Measurements from ENCODE around the gene UPK2. TPM values are rescaled to one million over a fixed set of nuclear protein-coding genes. Genes with fewer than 3 reads are reported as not detected.
"Not testable (repeated sequence)": the region's sequence is repeated elsewhere in the genome, so short reads cannot be mapped to it uniquely, and the experiment has no call there.

UPK2 gene
- polyA plus RNA-seq, 3 donors, result 0.14 to 0.16 TPM; not detected in 1

GRCh38 chr11:118929501-118930093 lies 26.5 kb upstream of the UPK2 start:
- no peak overlapping the region for H3K27ac ChIP-seq (ENCODE audit: low read depth, low read length)
- 0% methylated on average over 17 to 24 of the region's 26 CpGs for WGBS, 3 donors

GRCh38 chr11:118930094-118930712 lies 25.9 kb upstream of the UPK2 start:
- 1 to 2% (median 1%) methylated on average over 20 of the region's 20 CpGs for WGBS, 3 donors
- H3K27ac ChIP-seq (ENCODE audit: low read depth, low read length), result no peak overlapping the region

- no peak overlapping the region for H3K27ac ChIP-seq (ENCODE audit: low read depth, low read length)
Observed at GRCh38 chr11:118931571-118931970, 24.5 kb upstream of the UPK2 start.

GRCh38 chr11:118933486-118933885 lies 22.6 kb upstream of the UPK2 start:
- 27 to 40% (median 40%) methylated on average over 4 of the region's 4 CpGs for WGBS, 3 donors
- no peak overlapping the region for H3K27ac ChIP-seq (ENCODE audit: low read depth, low read length)

GRCh38 chr11:118935376-118935775 lies 20.7 kb upstream of the UPK2 start:
- WGBS, 3 donors, result 74 to 90% (median 81%) methylated on average over 7 to 8 of the region's 8 CpGs
- no peak overlapping the region for H3K27ac ChIP-seq (ENCODE audit: low read depth, low read length)

DNA sequence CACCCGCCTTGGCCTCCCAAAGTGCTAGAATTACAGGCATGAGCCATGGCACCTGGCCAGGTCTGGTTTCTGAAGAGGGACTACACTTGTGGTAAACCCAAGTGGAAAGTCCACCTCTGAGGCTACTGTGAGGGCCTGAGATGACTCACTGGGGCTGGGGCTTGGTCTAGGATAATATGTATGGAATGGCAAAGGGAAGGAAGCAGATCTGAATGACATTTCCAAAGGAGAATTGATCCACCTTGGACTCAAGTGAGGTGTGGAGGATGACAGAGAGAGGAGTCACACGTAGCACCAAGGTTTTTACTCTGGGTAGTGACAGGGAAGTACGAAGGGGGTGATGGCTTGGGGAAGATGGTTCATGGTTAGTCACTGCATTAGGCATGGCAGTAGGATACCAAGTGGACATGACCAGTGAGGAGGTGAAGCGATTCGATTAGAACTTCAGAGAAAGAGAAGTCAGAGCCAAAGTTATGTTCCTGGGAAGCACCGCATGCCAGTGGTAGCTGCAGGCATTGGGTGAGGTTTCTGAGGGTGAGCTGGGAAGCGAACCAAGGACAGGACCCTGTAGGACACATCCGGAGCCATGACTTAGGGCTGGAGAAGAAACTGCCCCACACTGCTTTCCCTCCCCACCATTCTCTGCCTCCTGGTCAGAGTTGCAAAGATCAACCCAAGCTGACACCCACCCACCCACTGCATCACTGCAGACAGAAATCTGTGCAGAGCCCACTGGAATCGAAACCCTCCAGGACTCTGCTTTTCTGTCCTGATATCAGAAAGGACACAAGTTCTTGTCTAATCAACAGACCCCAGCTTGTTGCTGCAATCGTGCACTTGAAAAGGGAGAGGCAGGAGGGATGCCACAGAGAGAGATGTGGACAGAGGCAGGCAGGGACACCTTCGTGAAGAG lies 17.4 kb upstream of the UPK2 start:
- no peak overlapping the region for H3K27ac ChIP-seq (ENCODE audit: low read depth, low read length)
- WGBS, 3 donors, result 78 to 82% (median 80%) methylated on average over 11 of the region's 11 CpGs

DNA sequence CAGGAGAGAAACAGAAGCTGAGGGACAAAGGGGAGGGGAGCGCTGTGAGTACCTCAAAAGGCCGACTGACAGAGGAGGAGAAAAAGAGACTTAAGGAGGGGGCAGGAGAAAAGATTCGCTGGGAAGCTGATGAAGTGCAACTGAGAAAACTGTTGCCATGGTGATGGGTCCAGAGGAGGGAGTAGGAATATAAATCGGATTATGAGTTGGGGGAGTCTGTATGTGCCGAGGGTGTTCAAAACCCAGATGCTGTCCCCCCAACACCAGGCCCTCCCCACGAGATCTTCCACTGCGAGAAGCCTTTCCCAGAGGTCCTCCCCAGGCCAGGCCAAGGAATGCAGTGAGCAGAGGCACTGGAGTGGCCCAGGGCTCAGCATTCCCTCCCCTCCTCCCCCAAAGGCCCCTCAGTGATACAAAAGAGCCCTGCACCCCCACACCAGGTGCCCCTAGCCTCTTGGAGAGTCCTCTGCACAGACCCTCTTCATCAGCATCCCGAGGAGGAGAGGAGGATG lies 16.6 kb upstream of the UPK2 start:
- 68 to 73% (median 69%) methylated on average over 8 of the region's 8 CpGs for WGBS, 3 donors
- H3K27ac ChIP-seq (ENCODE audit: low read depth, low read length), result no peak overlapping the region

- no peak overlapping the region for H3K27ac ChIP-seq (ENCODE audit: low read depth, low read length)
- WGBS, 3 donors, result 34 to 51% (median 40%) methylated on average over 13 of the region's 13 CpGs
Observed at GRCh38 chr11:118939953-118940598, 16.0 kb upstream of the UPK2 start.

GRCh38 chr11:118947091-118947490 lies 9.0 kb upstream of the UPK2 start:
- no peak overlapping the region for H3K27ac ChIP-seq (ENCODE audit: low read depth, low read length)
- WGBS, 3 donors, result 14 to 30% (median 29%) methylated on average over 2 of the region's 2 CpGs

GRCh38 chr11:118948000-118948399 lies 8.1 kb upstream of the UPK2 start:
- no peak overlapping the region for H3K27ac ChIP-seq (ENCODE audit: low read depth, low read length)
- 68 to 77% (median 70%) methylated on average over 3 of the region's 3 CpGs for WGBS, 3 donors

DNA sequence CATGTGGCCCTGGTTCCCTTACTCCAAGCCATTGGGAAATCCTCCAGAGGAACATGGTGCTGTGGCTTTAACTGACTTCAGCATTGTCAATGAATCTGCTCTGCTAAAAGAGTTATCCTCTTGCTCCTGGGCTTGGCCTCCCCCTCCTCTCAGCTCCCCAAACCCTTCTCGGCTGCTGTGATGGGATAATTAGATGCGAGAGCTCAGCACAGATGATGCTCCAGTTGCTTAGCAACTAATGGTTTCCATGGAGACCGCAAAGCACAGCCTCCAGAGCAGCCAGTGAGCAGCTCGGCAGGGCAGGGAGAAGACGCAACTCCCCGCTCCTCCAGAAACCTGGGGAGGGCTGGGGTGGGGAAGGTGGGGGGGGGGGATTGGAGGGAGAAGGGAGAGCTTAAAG lies 2.8 kb upstream of the UPK2 start:
- no peak overlapping the region for H3K27ac ChIP-seq (ENCODE audit: low read depth, low read length)
- WGBS, 3 donors, result 26 to 56% (median 52%) methylated on average over 6 of the region's 6 CpGs

DNA sequence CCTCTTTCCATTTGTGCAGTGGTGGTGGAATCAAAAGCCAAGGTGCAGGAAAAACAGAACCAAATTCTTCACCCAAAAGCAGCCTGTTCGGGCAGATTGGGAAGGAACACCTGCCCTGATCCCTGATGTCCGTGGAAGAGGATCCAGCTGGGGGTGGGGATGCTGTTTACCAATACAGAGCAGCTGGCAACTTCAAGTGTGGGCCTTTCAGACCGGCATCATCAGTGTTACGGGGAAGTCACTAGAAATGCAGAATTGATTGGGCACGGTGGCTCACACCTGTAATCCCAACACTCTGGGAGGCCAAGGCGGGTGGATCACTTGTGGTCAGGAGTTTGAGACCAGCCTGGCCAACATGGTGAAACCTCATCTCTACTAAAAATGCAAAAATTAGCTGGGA lies 2.1 kb upstream of the UPK2 start:
- WGBS, 3 donors, result 79 to 86% (median 80%) methylated on average over 6 of the region's 6 CpGs
- H3K27ac ChIP-seq (ENCODE audit: low read depth, low read length), result not testable (repeated sequence)

GRCh38 chr11:118956847-118957469 lies 860 bp downstream of the UPK2 start:
- WGBS, 3 donors, result 52 to 55% (median 52%) methylated on average over 14 of the region's 14 CpGs
- no peak overlapping the region for H3K27ac ChIP-seq (ENCODE audit: low read depth, low read length)

DNA sequence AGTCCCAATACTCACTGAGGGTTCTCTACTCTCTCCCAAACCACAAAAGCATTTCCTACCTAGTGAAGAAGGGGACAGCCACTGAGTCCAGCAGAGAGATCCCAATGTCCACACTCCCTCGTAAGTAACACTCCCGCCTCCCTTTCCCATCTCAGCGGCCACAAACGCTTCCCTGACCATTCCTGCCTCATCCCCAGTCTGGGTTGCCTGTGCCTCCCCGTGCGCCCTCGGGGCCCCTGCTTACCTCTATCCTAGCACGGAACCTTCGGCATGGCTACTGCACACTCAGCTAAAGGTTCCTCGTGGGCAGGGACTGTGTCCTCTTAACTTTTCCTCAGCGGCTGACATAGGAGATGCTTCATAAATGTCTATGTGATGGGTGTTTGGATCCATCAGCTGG lies 1.5 kb downstream of the UPK2 start:
- WGBS, 3 donors, result 82 to 89% (median 85%) methylated on average over 11 of the region's 11 CpGs

GRCh38 chr11:118957968-118958367 lies 1.9 kb downstream of the UPK2 start:
- H3K27ac ChIP-seq (ENCODE audit: low read depth, low read length), result no peak overlapping the region
- WGBS, 3 donors, result 85 to 93% (median 89%) methylated on average over 6 to 8 of the region's 8 CpGs

More for the DNA sequence above, 1.5 kb downstream of the UPK2 start:
- no peak overlapping the region for H3K27ac ChIP-seq (ENCODE audit: low read depth, low read length)

GRCh38 chr11:118958577-118958976 lies 2.5 kb downstream of the UPK2 start:
- H3K27ac ChIP-seq (ENCODE audit: low read depth, low read length), result no peak overlapping the region

GRCh38 chr11:118961189-118961588 lies 5.1 kb downstream of the UPK2 start:
- 80 to 83% (median 81%) methylated on average over 4 to 5 of the region's 5 CpGs for WGBS, 3 donors

More at GRCh38 chr11:118958577-118958976, 2.5 kb downstream of the UPK2 start:
- 65 to 90% (median 83%) methylated on average over 2 of the region's 2 CpGs for WGBS, 3 donors

GRCh38 chr11:118961591-118961990 lies 5.5 kb downstream of the UPK2 start:
- 42 to 58% (median 54%) methylated on average over 11 of the region's 11 CpGs for WGBS, 3 donors

More at GRCh38 chr11:118961189-118961588, 5.1 kb downstream of the UPK2 start:
- H3K27ac ChIP-seq (ENCODE audit: low read depth, low read length), result no peak overlapping the region

More at GRCh38 chr11:118961591-118961990, 5.5 kb downstream of the UPK2 start:
- H3K27ac ChIP-seq (ENCODE audit: low read depth, low read length), result no peak overlapping the region
